HG02610 (cell line): ENCODE data around the gene MTMR3.
"Not testable (repeated sequence)": the region's sequence is repeated elsewhere in the genome, so short reads cannot be mapped to it uniquely, and the experiment has no call there.

Experiments
- ATAC-seq: cut with Tn5 transposase; IDR thresholded peaks from one replicate; pipeline ENCODE4 v1.9.1; 2021; ENCODE audit warnings: mild to moderate bottlenecking, moderate library complexity; ENCODE audit not compliant: unreplicated experiment

The MTMR3 gene

DNA sequence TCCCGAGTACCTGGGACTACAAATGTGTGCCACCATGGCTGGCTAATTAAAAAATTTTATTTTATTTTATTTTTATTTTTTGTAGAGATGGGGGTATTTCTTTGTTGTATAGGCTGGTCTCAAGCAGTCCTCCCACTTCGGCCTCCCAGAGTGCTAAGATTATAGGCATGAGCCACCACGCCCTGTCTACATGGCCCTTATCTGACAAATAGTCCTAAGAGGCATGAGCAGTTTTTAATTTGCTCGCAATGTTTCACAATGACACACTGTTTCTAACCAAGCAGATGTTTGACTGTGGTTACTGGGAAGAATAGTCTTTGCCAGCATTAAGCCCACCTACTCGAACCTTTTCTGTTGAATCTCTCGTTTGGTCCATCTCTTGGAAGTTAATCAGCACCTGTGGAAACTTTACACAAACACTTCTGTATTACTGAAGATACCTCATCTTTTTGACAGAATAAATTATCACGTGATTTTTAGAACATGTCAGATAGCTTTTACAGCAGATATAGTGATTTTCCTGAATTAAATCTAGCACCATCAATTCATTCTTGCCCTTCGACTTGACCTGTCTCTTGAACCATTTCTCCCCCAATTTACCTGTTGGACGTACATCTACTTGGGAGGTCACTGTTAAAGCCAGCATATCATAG lies 71.4 kb downstream of the MTMR3 start:
- ATAC-seq = no peak

DNA sequence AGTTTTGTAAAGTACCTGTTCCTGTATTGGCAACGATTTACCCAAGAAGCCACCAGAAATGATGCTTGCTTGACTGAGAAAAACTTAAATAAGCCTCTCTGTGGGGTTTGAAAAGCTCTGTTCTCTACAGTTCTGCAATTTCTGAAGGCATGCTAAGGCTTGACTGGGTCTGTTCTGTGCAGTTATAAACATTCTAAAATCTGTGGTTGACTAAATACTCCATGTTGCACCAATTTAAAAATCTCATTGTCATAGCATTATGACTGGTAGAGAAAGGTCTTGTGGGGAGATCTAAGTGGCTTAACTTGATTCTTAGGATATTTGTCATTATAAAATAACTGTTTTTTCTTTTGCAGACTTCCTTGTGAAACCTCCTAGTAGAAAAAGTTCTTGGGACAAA lies 73.7 kb downstream of the MTMR3 start:
- no peak for ATAC-seq

DNA sequence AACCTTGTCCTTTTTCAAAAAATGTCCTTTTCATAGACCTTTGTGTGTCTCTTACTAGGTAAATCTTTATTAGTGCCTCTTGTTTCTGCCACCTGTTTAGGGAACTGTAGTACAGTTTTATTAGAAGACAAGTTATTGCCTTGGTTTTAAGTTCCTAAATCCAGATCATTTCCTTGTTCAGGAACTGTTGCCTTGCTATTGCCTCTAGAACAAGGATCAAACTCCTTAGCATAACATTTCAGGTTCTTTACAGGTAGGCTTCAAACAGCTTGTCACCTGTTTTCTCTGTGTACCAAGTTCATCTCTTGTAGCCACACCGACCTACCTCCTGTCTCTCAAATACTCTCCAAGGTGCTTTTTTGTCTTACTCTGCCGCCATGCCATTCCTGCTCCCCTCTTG lies 75.2 kb downstream of the MTMR3 start:
- ATAC-seq = no peak

DNA sequence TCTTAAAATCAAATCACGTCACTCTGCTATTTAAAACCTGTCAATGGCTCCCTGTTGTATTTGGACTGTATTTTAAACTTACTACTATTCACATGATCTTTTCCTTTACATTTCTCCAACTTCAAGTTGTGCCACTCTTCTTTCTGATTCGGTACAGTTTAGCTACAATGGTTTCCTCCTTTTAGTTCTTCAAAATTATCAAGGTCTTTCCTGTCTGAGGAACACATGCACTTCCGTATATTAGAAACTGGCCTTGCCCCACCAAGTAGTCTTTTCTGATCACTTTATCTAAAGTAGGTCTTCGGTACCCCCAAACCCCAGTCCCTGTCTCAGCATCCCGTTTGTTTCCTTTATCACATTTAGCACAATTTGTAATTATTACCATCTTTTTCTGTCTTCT lies 81.8 kb downstream of the MTMR3 start:
- ATAC-seq = no peak

GRCh38 chr22:29967461-29967860 lies 84.5 kb downstream of the MTMR3 start:
- no peak for ATAC-seq

- no peak for ATAC-seq
These were observed 88.6 kb downstream of the MTMR3 start for GRCh38 chr22:29971607-29972006.

GRCh38 chr22:29972121-29972520 lies 89.1 kb downstream of the MTMR3 start:
- ATAC-seq = no peak

DNA sequence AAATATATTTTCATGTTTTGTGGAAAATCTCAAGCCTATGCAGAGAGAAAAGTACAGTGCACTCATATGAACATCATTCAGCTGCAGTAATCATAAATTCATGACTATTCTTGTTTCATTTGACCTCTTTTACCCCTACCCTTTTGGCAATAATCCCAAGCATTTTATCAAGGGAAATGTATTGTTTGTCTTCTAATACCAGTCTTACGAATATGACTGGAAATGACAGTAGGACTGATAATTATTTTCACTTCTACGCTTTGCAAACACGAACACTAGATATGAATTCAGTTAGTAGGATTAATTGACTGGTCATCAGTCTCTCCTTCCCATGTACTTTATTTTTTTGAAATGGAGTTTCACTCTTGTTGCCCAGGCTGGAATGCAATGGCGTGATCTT lies 90.3 kb downstream of the MTMR3 start:
- no peak for ATAC-seq

DNA sequence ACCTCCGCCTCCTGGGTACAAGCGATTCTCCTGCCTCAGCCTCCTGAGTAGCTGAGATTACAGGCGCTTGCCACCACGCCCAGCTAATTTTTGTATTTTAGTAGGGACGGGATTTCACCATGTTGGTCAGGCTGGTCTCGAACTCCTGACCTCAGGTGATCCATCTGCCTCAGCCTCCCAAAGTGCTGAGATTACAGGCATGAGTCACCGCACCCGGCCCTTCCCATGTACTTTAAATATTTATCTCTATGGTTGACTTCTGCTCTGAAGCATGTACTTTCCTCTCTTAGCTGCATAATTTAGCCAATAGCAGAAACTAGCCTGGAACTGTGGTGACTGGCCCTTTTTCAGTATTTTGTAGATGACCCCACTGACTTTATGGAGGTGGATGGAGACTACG lies 90.7 kb downstream of the MTMR3 start:
- not testable (repeated sequence) for ATAC-seq

- no peak for ATAC-seq
These were observed 92.5 kb downstream of the MTMR3 start for GRCh38 chr22:29975494-29975893.

- ATAC-seq = no peak
These were observed 94.1 kb downstream of the MTMR3 start for GRCh38 chr22:29977107-29977506.

GRCh38 chr22:29979777-29980321 lies 96.9 kb downstream of the MTMR3 start:
- no peak for ATAC-seq

GRCh38 chr22:29983296-29983917 lies 100.4 kb downstream of the MTMR3 start:
- ATAC-seq = no peak

- no peak for ATAC-seq
These were observed 102.9 kb downstream of the MTMR3 start for GRCh38 chr22:29985912-29986311.

GRCh38 chr22:29987137-29987536 lies 104.2 kb downstream of the MTMR3 start:
- no peak for ATAC-seq

DNA sequence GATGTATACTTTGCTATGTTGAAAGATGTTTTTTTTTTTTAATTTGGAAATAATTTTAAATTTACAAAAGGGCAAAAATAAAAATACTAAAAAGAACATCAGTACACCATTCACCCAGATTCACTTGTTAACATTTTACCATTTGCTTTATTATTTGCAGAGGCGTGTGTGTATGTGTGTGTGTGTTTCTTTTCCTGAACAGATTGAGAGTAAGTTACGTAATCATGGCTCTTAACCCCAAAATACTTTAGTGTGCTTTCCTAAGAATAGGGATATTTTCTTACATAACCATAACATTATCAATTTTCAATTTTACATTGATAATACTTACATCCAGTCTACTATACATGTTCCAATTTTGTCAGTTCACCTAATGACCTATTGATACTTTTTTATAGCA lies 105.7 kb downstream of the MTMR3 start:
- ATAC-seq = no peak

GRCh38 chr22:29989446-29989845 lies 106.5 kb downstream of the MTMR3 start:
- no peak for ATAC-seq

- no peak for ATAC-seq
These were observed 109.6 kb downstream of the MTMR3 start for GRCh38 chr22:29992341-29993275.

GRCh38 chr22:29994027-29994715 lies 111.2 kb downstream of the MTMR3 start:
- no peak for ATAC-seq

- no peak for ATAC-seq
These were observed 112.0 kb downstream of the MTMR3 start for GRCh38 chr22:29994943-29995342.

DNA sequence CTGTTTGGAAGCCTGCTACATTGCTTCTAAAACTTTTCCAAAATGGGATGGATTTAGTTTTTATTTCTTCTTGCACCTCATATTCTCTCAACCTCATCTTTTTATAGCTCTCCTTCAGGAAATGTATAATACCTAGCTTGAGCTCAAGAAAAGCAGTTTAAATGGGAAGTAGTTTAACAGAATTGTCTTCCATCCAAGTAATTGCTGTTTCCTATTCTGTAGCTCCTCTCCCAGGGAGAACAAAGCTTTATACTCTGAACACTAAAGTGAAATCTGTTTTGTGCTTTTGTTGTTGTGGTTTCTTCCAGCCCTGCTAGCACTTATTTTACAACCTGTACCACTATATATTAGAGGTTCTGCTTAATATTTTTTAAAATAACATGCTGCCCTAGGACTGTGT lies 114.1 kb downstream of the MTMR3 start:
- ATAC-seq = no peak
